ENCODE data around the gene DMD. TPM values are rescaled to one million over a fixed set of nuclear protein-coding genes. Genes with fewer than 3 reads are reported as not detected.

The DMD gene
- total and polyA plus RNA-seq, 2 donors (not counting 1 experiment from before 2014, with no cell fraction given): 2.0 to 51.8 TPM

- Histone ChIP-seq H3K27me3 (replicated peaks in 1 of 4; ENCODE audit: control extremely low read depth in 1 of 4, control insufficient read depth in 3 of 4, insufficient read depth in 4 of 4, low read length in 3 of 4) (no peaks in the 10 kb centered on the region), H3K4me2 (replicated peaks; ENCODE audit: low read depth, low read length, poor library complexity, severe bottlenecking) (no peak overlapping the region), H2AFZ (ENCODE audit: insufficient read depth, low read depth, low read length, poor library complexity, severe bottlenecking) (no peak overlapping the region), H3K9me3 (ENCODE audit: control extremely low read depth in 1 of 3, control insufficient read depth in 2 of 3, insufficient read depth in 1 of 3, low read length in 2 of 3) (no peaks in the 10 kb centered on the region), H3K27ac (ENCODE audit: low read length in 2 of 2) (no peak overlapping the region), H4K20me1 (ENCODE audit: control insufficient read depth, insufficient read depth, low read length, poor library complexity, severe bottlenecking) (no peaks in the 10 kb centered on the region), H3K4me1 (ENCODE audit: control insufficient read depth in 2 of 2, insufficient read depth in 2 of 2, low read length in 2 of 2) (no peaks in the 10 kb centered on the region), H3K79me2 (ENCODE audit: control insufficient read depth, insufficient read depth, low read length) (no peaks in the 10 kb centered on the region), H3K4me3 (ENCODE audit: control extremely low read depth in 1 of 5, extremely low read depth in 1 of 5, insufficient read depth in 1 of 5, low read depth in 2 of 5, low read length in 4 of 5) (no peak overlapping the region), H3K36me3 (replicated peaks in 1 of 2; ENCODE audit: control extremely low read depth in 1 of 2, control insufficient read depth in 1 of 2, extremely low read depth in 1 of 2, insufficient read depth in 2 of 2, low read length in 1 of 2) (no peaks in the 10 kb centered on the region), H3K9ac (ENCODE audit: low read length) (no peak overlapping the region)
- CTCF ChIA-PET: no interaction called here
- no peaks in the 10 kb centered on the region for H3K9me3 Mint-ChIP-seq (ENCODE audit: insufficient read depth)
- POLR2A ChIA-PET: no interaction called here
- H3K4me1 Mint-ChIP-seq: no peaks in the 10 kb centered on the region
- no peak overlapping the region for H3K4me3 Mint-ChIP-seq
- no peak overlapping the region for H3K27ac Mint-ChIP-seq
- DNase-seq (no peak), ATAC-seq (ENCODE audit: low read depth) (no peak)
- no peak for TF ChIP-seq CTCF (IDR thresholded peaks at IDR 0.05)
- no peak for TF ChIP-seq EZH2 (IDR thresholded peaks at IDR 0.05; ENCODE audit: borderline replicate concordance, insufficient read depth, low read depth, low read length, poor library complexity, severe bottlenecking)
- intact Hi-C loops (cut with micrococcal nuclease): no loop called here
- H3K27me3 Mint-ChIP-seq: no peaks in the 10 kb centered on the region
- WGBS (ENCODE audit: insufficient coverage): 92% methylated on average over 5 of the region's 5 CpGs
Measured at GRCh38 chrX:31371956-31372355, 1839.4 kb downstream of the DMD start.

- Mint-ChIP-seq H3K27ac (no peak overlapping the region), H3K4me1 (no peaks in the 10 kb centered on the region), H3K27me3 (peaks cover 4% of the 10 kb centered on the region), H3K4me3 (no peak overlapping the region), H3K9me3 (ENCODE audit: insufficient read depth) (no peaks in the 10 kb centered on the region)
- no peak for DNase-seq
- Histone ChIP-seq H3K36me3 (replicated peaks in 1 of 2; ENCODE audit: control extremely low read depth in 1 of 2, control insufficient read depth in 1 of 2, extremely low read depth in 1 of 2, insufficient read depth in 2 of 2, low read length in 1 of 2) (no peaks in the 10 kb centered on the region), H3K9ac (ENCODE audit: low read length) (no peak overlapping the region), H3K4me3 (ENCODE audit: control extremely low read depth in 1 of 5, extremely low read depth in 1 of 5, insufficient read depth in 1 of 5, low read depth in 2 of 5, low read length in 4 of 5) (no peak overlapping the region), H3K27me3 (replicated peaks in 1 of 4; ENCODE audit: control extremely low read depth in 1 of 4, control insufficient read depth in 3 of 4, insufficient read depth in 4 of 4, low read length in 3 of 4) (peaks cover 0 to 4% (median 0%) of the 10 kb centered on the region in 4 experiments), H3K4me2 (replicated peaks; ENCODE audit: low read depth, low read length, poor library complexity, severe bottlenecking) (no peak overlapping the region), H3K79me2 (ENCODE audit: control insufficient read depth, insufficient read depth, low read length) (no peaks in the 10 kb centered on the region), H3K9me3 (ENCODE audit: control extremely low read depth in 1 of 3, control insufficient read depth in 2 of 3, insufficient read depth in 1 of 3, low read length in 2 of 3) (no peaks in the 10 kb centered on the region), H3K4me1 (ENCODE audit: control insufficient read depth in 2 of 2, insufficient read depth in 2 of 2, low read length in 2 of 2) (no peaks in the 10 kb centered on the region), H3K27ac (ENCODE audit: low read length in 2 of 2) (no peak overlapping the region), H4K20me1 (ENCODE audit: control insufficient read depth, insufficient read depth, low read length, poor library complexity, severe bottlenecking) (no peaks in the 10 kb centered on the region), H2AFZ (ENCODE audit: insufficient read depth, low read depth, low read length, poor library complexity, severe bottlenecking) (no peak overlapping the region)
- CTCF ChIA-PET: no interaction called here
- 41% methylated on average over 2 of the region's 3 CpGs for WGBS (ENCODE audit: insufficient coverage)
- POLR2A ChIA-PET: no interaction called here
- TF ChIP-seq EZH2 (IDR thresholded peaks at IDR 0.05; ENCODE audit: borderline replicate concordance, insufficient read depth, low read depth, low read length, poor library complexity, severe bottlenecking) (no peak), CTCF (IDR thresholded peaks at IDR 0.05) (no peak)
- no peak for ATAC-seq (ENCODE audit: low read depth)
- intact Hi-C loops (cut with micrococcal nuclease): no loop called here
Measured at GRCh38 chrX:31367816-31368215, 1843.5 kb downstream of the DMD start.
